Mucosa of descending colon (tissue), 3 donors: ENCODE data around the gene PTPRT. TPM values are rescaled to one million over a fixed set of nuclear protein-coding genes. Genes with fewer than 3 reads are reported as not detected.

Source experiments
- ATAC-seq: fragments of 200-7000 bp; cut with Tn5 transposase; one replicate; pipeline ENCODE4 v1.9.1; 2020; ENCODE audit warnings: mild to moderate bottlenecking, moderate library complexity
- DNase-seq, 3 donors: peaks; one replicate each; pipeline ENCODE4 v3.0.0-alpha.2; 2020
- H3K36me3 ChIP-seq: fragments of 200-600 bp; one replicate; pipeline ENCODE4 v1.8.0; 2021; ENCODE audit warnings: low read depth, mild to moderate bottlenecking
- H3K4me1 ChIP-seq: fragments of 200-600 bp; one replicate; pipeline ENCODE4 v1.8.0; 2021; ENCODE audit warnings: low read depth, mild to moderate bottlenecking
- H3K4me3 ChIP-seq: fragments of 200-600 bp; one replicate; pipeline ENCODE4 v1.8.0; 2021; ENCODE audit warnings: mild to moderate bottlenecking
- H3K9me3 ChIP-seq: fragments of 200-600 bp; one replicate; pipeline ENCODE4 v1.8.0; 2021; ENCODE audit warnings: mild to moderate bottlenecking
- intact Hi-C, 2 donors: fragments of 100-400 bp; cut with DNase I in 1 of 2; cut with micrococcal nuclease in 1 of 2; formaldehyde crosslinking; loops; one replicate each; pipeline versions ENCODE4 v1.11.0 to v1.11.1; 2022; cut with DNase I, micrococcal nuclease
- total RNA-seq, 3 donors: library from RNA; stranded (reverse); fragmentation: NEBNext Ultra II Directional in 2 of 3; extraction: Animal tissue kit (Norgen Biotek cat#: 25700) in 2 of 3; gene quantifications; one replicate each; pipeline versions ENCODE4 v1.2.1 to v1.2.4, GENCODE V29; 2021 to 2023
- TF ChIP-seq, protein P1 (sequence below): fragments of 200-600 bp; IDR thresholded peaks from one replicate; pipeline ENCODE4 v1.8.0; 2022; ENCODE audit warnings: antibody characterized with exemption, mild to moderate bottlenecking
- donor health status: DM: no; HTN: no; CAD: no; lungs with moderate emphysema.
- donor health status: DM: no; HTN: no; CAD: no.
- donor health status: DM: no; HTN: yes; CAD: no.

PTPRT gene
- total RNA-seq, 3 donors from 2014 or later: 0.19 to 0.43 (median 0.38) TPM

DNA sequence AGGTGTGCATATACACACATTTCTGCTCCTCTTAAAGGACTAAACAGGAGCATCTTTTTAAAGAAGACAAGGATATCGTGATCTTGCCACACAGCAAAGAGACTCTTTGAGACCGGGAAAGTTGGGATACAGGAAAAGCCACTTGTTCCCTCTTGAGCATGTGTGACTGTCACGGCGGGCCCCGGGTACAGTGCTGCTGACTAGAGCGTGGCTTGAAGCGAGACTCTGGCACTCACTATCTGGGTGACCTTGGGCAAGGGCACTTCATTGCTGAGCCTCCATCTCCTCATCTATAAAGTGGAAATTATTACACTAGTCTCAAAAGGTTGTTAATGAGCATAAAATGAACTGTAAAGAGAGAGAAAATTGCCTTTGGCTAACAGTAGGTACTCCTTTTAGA is 713.9 kb downstream of the PTPRT start:
- no peaks in the 10 kb centered on the region for H3K36me3 ChIP-seq
- intact Hi-C loops: no loop called here
- DNase-seq (no peak), ATAC-seq (no peak)
- H3K4me1 ChIP-seq: no peaks in the 10 kb centered on the region
- no peak overlapping the region for H3K4me3 ChIP-seq
- H3K9me3 ChIP-seq: no peaks in the 10 kb centered on the region
- TF ChIP-seq, protein P1, sequence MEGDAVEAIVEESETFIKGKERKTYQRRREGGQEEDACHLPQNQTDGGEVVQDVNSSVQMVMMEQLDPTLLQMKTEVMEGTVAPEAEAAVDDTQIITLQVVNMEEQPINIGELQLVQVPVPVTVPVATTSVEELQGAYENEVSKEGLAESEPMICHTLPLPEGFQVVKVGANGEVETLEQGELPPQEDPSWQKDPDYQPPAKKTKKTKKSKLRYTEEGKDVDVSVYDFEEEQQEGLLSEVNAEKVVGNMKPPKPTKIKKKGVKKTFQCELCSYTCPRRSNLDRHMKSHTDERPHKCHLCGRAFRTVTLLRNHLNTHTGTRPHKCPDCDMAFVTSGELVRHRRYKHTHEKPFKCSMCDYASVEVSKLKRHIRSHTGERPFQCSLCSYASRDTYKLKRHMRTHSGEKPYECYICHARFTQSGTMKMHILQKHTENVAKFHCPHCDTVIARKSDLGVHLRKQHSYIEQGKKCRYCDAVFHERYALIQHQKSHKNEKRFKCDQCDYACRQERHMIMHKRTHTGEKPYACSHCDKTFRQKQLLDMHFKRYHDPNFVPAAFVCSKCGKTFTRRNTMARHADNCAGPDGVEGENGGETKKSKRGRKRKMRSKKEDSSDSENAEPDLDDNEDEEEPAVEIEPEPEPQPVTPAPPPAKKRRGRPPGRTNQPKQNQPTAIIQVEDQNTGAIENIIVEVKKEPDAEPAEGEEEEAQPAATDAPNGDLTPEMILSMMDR: no peak

- Histone ChIP-seq H3K36me3 (no peaks in the 10 kb centered on the region), H3K4me3 (no peak overlapping the region), H3K9me3 (no peaks in the 10 kb centered on the region), H3K4me1 (no peaks in the 10 kb centered on the region)
- TF ChIP-seq, protein P1: no peak
- intact Hi-C loops: no loop called here
- ATAC-seq (no peak), DNase-seq (no peak)
Measured at GRCh38 chr20:42474646-42475045, 715.1 kb downstream of the PTPRT start.

DNA sequence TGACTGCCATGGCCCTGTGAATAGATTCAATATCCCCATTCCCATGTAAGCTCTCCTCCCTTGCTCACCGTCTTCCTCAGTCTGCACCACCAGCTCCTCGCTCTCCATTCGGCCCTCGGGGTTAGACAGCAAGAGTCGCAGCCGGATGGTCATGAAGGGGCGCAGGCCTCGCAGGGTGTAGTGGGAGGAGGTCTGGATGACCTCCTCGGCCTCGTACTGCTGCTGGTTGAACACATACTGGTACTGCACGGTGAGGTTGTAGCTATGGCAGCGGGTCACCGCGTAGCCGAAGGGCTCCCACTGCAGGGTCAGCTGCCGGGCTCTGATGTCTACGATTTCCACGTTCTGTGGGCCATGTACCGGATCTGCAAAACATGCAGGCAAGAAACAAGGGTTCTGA is 717.5 kb downstream of the PTPRT start:
- DNase-seq (no peak), ATAC-seq (no peak)
- H3K9me3 ChIP-seq: no peaks in the 10 kb centered on the region
- TF ChIP-seq, protein P1: no peak
- no peaks in the 10 kb centered on the region for H3K36me3 ChIP-seq
- H3K4me3 ChIP-seq: no peak overlapping the region
- intact Hi-C loops: no loop called here
- no peaks in the 10 kb centered on the region for H3K4me1 ChIP-seq

DNA sequence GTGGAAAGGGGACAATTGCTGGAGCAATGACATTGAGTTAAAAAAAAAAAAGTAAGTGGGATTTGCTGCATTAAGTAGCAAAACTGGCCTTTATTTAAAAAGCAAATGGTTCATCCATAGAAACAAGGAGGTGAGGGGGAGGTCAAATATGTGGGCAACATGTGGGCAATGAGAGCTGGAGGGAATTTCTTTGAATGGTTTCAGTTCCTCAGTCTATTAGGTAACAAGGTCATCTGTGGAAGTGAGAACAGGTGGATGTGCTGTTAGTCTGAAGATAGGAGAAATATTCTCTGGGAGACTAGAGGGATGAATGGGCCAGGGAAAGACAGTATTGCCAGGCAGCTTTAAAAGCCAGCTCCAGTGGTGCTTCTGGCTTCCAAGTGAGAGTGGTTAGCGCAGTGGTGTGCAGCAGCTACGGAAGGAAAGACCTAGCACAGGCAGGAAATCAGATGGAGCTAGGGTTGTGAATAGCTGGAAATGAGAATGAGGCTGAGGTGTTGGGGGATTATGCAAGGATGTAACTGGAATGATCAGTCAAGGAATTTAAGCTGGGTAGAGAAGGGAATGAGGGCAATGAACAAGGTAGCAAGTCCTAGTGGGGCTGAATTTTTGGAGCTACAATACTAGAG is 727.6 kb downstream of the PTPRT start:
- TF ChIP-seq, protein P1: no peak
- ATAC-seq: no peak
- intact Hi-C loops: no loop called here

DNA sequence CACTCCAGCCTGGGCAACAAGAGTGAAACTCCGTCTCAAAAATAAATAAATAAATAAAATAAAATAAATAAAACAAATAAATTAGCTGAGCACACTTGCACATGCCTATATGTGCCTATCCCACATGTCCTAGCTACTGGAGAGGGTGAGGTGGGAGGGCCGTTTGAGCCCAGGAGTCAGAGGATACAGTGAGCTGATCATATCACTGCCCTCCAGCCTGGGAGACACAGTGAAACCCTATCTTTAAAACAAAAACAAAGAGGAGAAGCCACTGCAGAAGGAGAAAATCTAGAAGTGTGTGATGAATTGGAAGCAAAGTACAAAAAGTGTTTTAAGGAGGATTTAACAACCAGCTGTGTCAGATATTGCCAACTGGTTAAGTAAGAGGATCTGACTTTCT is 728.4 kb downstream of the PTPRT start:
- Histone ChIP-seq H3K36me3 (no peaks in the 10 kb centered on the region), H3K4me3 (no peak overlapping the region), H3K9me3 (no peaks in the 10 kb centered on the region), H3K4me1 (no peaks in the 10 kb centered on the region)
- ATAC-seq (no peak), DNase-seq (no peak)
- TF ChIP-seq, protein P1: no peak
- intact Hi-C loops: no loop called here

More for the DNA sequence above, 727.6 kb downstream of the PTPRT start:
- Histone ChIP-seq H3K9me3 (no peaks in the 10 kb centered on the region), H3K4me1 (no peaks in the 10 kb centered on the region), H3K36me3 (no peaks in the 10 kb centered on the region), H3K4me3 (no peak overlapping the region)
- no peak for DNase-seq

DNA sequence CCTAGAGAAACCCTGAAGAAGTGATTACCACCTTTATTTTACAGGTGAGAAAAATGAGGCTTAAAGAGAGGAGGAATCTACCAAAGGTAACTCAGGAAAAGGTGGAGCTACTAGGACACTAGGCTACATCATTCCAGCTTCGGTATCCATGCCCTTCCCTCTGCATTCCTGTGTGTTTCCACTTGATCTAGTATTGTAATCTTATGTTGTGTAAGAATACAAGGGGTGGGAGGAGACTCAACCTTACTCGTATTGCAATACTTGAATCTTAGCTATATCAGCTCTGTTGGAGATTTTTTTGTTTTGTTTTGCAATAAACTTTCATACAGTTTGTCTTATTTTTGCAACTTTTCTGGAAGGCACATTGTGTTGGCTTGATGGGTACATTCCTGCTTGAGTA is 742.4 kb downstream of the PTPRT start:
- H3K4me1 ChIP-seq: no peaks in the 10 kb centered on the region
- ATAC-seq: no peak
- TF ChIP-seq, protein P1: no peak
- no peaks in the 10 kb centered on the region for H3K9me3 ChIP-seq
- DNase-seq: no peak
- intact Hi-C loops: no loop called here
- H3K36me3 ChIP-seq: no peaks in the 10 kb centered on the region
- H3K4me3 ChIP-seq: no peak overlapping the region
